Renal cortex interstitium (tissue), 11 donors: ENCODE data around the gene GLRX3. TPM values are rescaled to one million over a fixed set of nuclear protein-coding genes. Genes with fewer than 3 reads are reported as not detected.
"Not testable (repeated sequence)": the region's sequence is repeated elsewhere in the genome, so short reads cannot be mapped to it uniquely, and the experiment has no call there.

Experiments used
- DNase-seq, 11 donors: peaks; one replicate each; pipeline ENCODE4 v3.0.0-alpha.2; 2013; ENCODE audit warnings: low read depth in 9 of 11, low spot score in 4 of 11; ENCODE audit errors: extremely low read depth in 1 of 11
- polyA plus RNA-seq, 3 donors: library from polyadenylated mRNA; unstranded; fragments of 120-200 nt; gene quantifications; one replicate each; pipeline ENCODE4 v1.2.1, GENCODE V29; 2013; ENCODE audit not compliant: insufficient read length in 3 of 3

Gene GLRX3
- polyA plus RNA-seq, 3 donors = 78.7 to 88.1 (median 81.0) TPM

DNA sequence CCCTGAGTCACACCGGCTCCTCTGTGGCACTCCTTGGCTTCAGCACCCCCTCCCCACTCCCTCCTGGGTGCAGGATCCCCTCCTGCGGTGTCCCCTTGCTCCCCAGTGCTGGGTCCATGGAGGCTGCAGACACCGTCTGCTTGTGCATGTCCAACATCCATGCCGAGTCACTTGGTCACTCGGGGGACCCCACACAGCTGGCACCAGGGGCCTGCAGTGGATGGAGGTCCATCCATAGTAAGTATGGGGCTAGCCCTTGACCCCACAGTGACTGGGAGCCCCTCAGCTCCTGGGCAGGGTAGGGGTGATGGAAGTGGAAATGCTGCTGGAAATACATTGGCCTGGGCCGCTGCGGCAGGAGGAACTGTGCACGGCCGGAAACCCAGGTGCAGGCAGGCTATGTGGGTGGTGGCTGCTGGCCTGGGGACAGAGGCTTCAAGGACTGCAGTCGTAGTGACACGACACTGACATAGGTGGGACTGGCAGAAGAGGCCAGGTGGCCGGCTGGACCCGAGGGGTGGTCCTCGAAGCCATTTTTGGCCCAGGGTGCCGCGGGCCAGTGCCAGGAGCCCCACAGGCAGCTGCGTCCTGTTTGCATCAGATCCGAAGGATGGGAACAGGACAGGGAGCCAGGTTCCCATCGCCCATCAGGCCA lies 58.9 kb downstream of the GLRX3 start:
- DNase-seq = no peak

DNA sequence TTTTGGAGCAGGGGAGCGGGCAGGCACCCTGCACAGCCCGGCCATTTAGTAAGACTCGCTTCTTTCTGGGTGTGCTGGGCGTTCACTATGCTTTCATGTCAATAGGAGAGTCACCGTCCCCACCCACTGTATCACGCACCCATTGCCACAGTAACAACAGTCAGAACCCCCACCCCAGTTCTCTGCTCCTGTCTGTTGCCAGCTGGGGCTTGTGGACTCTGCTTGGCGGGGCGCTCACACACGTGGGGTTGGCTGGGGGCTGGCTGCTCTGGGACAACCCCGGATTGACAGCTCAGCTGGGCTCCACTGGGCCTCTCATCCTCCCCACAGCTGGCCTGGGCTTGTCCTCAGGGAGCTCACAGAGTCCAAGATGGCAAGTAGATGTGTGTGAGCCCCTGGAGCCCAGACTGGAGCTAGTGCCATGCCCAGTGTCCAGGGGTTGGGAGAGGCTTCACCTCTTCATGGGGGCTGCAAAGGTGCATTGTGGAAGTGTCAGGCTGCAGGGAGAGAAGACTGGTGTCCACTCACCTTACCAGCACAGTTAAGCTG lies 59.6 kb downstream of the GLRX3 start:
- DNase-seq = no peak

- DNase-seq = no peak
Measured at GRCh38 chr10:130196511-130197487, 60.6 kb downstream of the GLRX3 start.

GRCh38 chr10:130198651-130199050 lies 62.5 kb downstream of the GLRX3 start:
- no peak for DNase-seq

DNA sequence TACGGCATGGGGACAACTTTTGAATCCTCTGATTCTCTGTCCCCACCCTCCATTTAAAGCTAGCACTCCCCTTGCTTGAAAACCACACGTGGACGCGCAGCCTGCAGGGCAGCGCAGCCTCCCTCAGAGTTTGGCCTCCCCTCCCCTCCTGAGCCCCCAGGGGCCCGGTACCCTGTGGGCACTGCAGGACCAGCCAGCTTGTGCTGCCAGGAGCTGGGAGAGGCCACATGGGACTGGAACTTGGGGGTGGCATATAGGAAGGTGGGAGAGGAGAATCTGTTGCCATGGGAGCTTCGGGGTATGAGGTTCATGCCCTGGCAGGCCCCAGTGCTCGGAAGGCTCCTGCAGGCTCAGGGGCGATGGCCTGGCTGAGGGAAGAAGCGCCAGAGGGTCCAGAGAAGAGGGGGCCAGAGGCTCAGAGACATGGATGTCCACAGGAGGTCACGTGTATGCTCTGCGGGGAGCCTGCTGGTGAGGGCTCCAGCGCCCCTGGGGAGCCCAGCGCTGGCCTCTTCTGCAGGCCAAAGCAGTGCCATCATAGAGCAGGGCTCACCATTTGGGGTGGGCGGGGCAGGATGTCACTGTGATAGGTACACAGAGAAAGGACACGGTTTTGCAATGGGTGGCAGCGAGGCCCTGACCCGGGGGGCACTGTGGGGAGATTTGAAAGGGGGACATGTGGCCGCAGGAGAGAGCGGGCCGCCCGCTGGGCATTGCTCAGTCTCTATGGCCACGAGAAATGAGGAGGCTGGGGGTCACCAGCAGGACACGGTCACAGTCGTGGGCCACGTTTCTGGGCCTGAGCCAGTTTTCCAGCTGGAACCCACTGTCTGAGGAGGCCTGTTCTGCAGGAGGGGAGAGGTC lies 64.2 kb downstream of the GLRX3 start:
- DNase-seq = no peak

GRCh38 chr10:130201043-130201380 lies 64.8 kb downstream of the GLRX3 start:
- no peak for DNase-seq

GRCh38 chr10:130202150-130202549 lies 66.0 kb downstream of the GLRX3 start:
- DNase-seq = not testable (repeated sequence)

DNA sequence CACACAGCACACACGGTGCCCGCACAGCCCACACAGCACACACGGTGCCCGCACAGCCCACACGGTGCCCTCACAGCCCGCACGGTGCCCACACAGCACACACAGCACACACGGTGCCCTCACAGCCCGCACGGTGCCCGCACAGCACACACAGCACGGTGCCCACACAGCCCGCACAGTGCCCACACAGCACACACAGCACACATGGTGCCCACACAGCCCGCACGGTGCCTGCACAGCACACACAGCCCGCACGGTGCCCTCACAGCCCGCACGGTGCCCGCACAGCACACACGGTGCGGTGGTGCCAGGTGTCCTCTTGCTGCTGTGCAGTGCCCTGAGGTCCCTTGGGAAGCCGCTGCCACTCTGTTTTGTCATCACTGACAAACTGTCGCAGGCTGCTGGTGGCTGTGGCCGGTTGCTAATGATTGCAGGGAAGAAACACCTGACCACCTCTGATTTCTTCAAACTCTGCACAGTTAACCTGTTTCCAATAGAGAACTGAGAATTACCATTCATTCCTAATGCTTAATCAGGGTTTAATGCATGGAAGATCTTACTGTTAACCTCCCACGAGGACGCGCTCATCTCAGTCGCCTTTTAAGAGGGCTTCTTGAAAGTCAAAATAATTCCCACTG lies 66.9 kb downstream of the GLRX3 start:
- DNase-seq = peak in 1 of 11 donors; percentile 16

DNA sequence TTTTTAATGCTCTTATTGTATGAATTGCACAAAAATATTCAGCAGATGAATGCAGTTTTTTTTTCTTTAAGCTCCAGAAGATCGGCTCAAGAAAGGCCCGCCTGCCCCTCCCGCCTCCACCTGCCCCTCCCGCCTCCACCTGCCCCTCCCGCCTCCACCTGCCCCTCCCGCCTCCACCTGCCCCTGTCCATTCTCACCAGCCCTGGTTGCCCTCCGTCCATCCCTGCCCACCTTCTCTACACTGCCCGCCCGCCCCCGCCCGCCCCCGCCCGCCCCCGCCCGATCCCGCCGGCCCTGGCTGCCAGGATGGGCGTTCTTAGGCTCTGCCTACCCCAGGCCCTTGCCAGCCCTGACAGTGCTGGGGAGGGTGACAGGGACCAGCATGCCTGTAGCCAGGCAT lies 67.4 kb downstream of the GLRX3 start:
- no peak for DNase-seq

- no peak for DNase-seq
Measured at GRCh38 chr10:130206216-130206737, 70.1 kb downstream of the GLRX3 start.

GRCh38 chr10:130207205-130207604 lies 71.0 kb downstream of the GLRX3 start:
- DNase-seq = no peak

- DNase-seq = no peak
Measured at GRCh38 chr10:130208807-130209206, 72.6 kb downstream of the GLRX3 start.

DNA sequence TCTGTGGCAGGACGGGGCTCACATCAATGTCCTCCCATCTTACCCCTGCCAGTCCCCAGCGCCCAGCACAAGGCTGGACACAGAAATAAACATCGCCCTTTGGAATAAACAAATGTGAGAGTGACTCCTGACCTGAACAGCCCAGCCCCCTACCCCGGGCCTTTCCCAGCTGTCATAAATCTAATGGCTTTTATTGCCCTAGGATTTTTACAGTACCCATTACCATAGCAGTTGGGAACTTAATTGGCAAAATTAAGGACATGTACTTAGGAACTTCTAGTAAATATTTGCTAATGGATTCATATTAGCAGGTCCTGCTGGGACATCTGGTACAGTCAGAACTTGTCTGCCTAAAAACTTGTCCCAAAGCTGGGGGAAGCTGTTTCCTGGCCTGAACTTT lies 76.6 kb downstream of the GLRX3 start:
- no peak for DNase-seq

GRCh38 chr10:130213286-130214080 lies 77.3 kb downstream of the GLRX3 start:
- DNase-seq = no peak

DNA sequence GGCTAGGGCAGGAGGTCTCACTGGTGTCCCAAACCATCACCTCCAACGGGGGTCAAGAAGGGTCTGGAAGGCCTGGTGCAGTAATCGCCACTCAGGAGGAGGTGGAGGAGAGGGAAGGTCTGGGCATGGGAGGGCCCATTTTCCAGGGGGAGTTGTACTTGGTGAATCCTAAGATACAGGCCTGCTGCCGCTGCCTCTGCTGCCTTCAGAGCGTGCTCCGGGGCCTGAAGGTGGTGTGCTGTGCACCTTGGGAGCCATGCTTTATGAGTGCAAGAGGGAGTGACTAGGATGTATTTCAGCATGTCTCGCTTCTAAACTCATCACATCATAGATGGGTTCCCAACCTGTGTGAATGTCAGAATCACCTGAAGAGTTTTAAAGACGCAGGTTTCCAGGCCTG lies 78.2 kb downstream of the GLRX3 start:
- no peak for DNase-seq

GRCh38 chr10:130215151-130215930 lies 79.2 kb downstream of the GLRX3 start:
- DNase-seq = no peak

GRCh38 chr10:130215931-130216231 lies 79.7 kb downstream of the GLRX3 start:
- no peak for DNase-seq
